GM18502 (cell line): Measurements from ENCODE around the gene AURKAIP1.

Source experiments
- ATAC-seq: cut with Tn5 transposase; IDR thresholded peaks from one replicate; pipeline ENCODE4 v1.9.1; 2021; ENCODE audit warnings: mild to moderate bottlenecking; ENCODE audit not compliant: unreplicated experiment, poor library complexity

AURKAIP1 gene

GRCh38 chr1:1336446-1336845 is 38.6 kb downstream of the AURKAIP1 start:
- ATAC-seq: no peak

GRCh38 chr1:1335792-1336248 is 39.2 kb downstream of the AURKAIP1 start:
- no peak for ATAC-seq

- ATAC-seq: no peak
Measured at GRCh38 chr1:1335283-1335682, 39.7 kb downstream of the AURKAIP1 start.

GRCh38 chr1:1334835-1335234 is 40.2 kb downstream of the AURKAIP1 start:
- ATAC-seq: no peak

GRCh38 chr1:1333551-1334241 is 41.3 kb downstream of the AURKAIP1 start:
- no peak for ATAC-seq

DNA sequence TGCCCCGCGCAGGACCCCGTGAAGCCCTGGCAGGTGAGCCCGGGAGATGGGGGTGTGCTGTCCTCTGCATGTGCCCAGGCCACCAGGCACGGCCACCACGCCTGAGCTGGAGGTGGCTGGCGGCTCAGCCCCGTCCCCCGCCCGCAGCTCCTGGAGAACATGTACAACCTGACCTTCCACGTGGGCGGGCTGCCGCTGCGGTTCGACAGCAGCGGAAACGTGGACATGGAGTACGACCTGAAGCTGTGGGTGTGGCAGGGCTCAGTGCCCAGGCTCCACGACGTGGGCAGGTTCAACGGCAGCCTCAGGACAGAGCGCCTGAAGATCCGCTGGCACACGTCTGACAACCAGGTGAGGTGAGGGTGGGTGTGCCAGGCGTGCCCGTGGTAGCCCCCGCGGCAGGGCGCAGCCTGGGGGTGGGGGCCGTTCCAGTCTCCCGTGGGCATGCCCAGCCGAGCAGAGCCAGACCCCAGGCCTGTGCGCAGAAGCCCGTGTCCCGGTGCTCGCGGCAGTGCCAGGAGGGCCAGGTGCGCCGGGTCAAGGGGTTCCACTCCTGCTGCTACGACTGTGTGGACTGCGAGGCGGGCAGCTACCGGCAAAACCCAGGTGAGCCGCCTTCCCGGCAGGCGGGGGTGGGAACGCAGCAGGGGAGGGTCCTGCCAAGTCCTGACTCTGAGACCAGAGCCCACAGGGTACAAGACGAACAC is 42.1 kb downstream of the AURKAIP1 start:
- ATAC-seq: no peak

DNA sequence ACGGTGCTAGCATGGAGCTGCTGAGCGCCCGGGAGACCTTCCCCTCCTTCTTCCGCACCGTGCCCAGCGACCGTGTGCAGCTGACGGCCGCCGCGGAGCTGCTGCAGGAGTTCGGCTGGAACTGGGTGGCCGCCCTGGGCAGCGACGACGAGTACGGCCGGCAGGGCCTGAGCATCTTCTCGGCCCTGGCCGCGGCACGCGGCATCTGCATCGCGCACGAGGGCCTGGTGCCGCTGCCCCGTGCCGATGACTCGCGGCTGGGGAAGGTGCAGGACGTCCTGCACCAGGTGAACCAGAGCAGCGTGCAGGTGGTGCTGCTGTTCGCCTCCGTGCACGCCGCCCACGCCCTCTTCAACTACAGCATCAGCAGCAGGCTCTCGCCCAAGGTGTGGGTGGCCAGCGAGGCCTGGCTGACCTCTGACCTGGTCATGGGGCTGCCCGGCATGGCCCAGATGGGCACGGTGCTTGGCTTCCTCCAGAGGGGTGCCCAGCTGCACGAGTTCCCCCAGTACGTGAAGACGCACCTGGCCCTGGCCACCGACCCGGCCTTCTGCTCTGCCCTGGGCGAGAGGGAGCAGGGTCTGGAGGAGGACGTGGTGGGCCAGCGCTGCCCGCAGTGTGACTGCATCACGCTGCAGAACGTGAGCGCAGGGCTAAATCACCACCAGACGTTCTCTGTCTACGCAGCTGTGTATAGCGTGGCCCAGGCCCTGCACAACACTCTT is 42.8 kb downstream of the AURKAIP1 start:
- ATAC-seq: no peak

DNA sequence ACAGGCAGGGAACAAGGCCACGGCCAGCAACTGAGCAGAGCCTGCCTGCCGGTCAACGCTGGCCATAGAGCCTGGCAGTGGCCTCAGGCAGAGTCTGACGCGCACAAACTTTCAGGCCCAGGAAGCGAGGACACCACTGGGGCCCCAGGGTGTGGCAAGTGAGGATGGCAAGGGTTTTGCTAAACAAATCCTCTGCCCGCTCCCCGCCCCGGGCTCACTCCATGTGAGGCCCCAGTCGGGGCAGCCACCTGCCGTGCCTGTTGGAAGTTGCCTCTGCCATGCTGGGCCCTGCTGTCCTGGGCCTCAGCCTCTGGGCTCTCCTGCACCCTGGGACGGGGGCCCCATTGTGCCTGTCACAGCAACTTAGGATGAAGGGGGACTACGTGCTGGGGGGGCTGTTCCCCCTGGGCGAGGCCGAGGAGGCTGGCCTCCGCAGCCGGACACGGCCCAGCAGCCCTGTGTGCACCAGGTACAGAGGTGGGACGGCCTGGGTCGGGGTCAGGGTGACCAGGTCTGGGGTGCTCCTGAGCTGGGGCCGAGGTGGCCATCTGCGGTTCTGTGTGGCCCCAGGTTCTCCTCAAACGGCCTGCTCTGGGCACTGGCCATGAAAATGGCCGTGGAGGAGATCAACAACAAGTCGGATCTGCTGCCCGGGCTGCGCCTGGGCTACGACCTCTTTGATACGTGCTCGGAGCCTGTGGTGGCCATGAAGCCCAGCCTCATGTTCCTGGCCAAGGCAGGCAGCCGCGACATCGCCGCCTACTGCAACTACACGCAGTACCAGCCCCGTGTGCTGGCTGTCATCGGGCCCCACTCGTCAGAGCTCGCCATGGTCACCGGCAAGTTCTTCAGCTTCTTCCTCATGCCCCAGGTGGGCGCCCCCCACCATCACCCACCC is 43.7 kb downstream of the AURKAIP1 start, which contains the start of gene TAS1R3:
Gene TAS1R3, plus strand, starts transcription at position 213 of the 898 bp plus-strand sequence. Its CDS starts 66 bp downstream, at position 279.
- ATAC-seq: no peak

DNA sequence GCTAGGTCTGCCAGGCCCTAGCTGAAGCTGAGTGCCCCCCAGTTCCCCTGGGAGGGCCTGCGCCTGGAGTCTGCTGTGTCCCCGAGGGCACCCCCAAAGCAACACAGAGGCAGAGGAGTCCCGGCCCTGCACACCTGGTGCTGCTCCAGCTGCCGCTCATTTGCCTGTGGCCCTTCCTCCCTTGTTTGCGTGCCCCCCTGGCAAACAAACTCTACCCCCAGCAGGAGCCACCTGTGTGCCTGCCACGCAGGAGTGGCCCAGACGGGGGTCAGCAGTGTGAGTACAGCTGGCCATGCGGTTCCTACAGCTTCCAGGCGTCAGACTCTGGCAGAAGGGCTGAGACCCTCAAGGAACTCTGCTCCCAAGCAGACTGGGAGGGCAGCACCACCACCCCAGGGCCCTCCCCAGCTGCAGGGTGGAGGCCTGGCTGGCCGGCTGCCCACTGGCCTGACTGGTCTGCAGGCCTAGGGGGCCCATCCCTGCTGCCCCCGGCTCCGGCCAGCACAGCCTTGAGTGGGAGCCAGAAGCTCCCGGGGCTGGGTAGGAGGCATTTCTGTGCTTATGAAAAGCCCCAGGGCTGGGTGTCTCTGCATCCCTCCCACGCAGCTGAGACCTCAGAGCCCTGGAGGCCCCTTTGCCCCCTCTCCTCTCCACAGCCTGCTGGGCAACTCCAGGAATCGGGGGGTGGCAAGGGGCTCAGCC is 44.5 kb downstream of the AURKAIP1 start:
- ATAC-seq: no peak

- no peak for ATAC-seq
Measured at GRCh38 chr1:1329304-1330210, 45.5 kb downstream of the AURKAIP1 start.

GRCh38 chr1:1328254-1328653 is 46.8 kb downstream of the AURKAIP1 start:
- ATAC-seq: no peak

GRCh38 chr1:1327291-1327690 is 47.7 kb downstream of the AURKAIP1 start:
- no peak for ATAC-seq

GRCh38 chr1:1326075-1326605 is 48.9 kb downstream of the AURKAIP1 start:
- no peak for ATAC-seq

GRCh38 chr1:1325288-1326074 is 49.5 kb downstream of the AURKAIP1 start:
- no peak for ATAC-seq

GRCh38 chr1:1324524-1325287 is 50.3 kb downstream of the AURKAIP1 start, which contains the start of the genes CPTP and INTS11:
CPTP (plus strand) TSS chr1:1324802; CDS start chr1:1326911, 2,109 bp downstream.
INTS11 (minus strand) TSS chr1:1324660; CDS start chr1:1324608, 52 bp downstream.
- ATAC-seq: peak; percentile 70

GRCh38 chr1:1324084-1324523 is 50.9 kb downstream of the AURKAIP1 start:
- ATAC-seq: peak; percentile 35
